H9 (cell line): ENCODE measurements around the gene PSMA3. TPM values are rescaled to one million over a fixed set of nuclear protein-coding genes. Genes with fewer than 3 reads are reported as not detected.

Source experiments
- DNase-seq: peaks from one replicate; pipeline ENCODE4 v3.0.0-alpha.2; 2017
- H2AFZ ChIP-seq: one replicate; pipeline ENCODE4 v1.6.1; 2013; ENCODE audit warnings: mild to moderate bottlenecking, low read length, control low read depth, moderate library complexity
- H2AK5ac ChIP-seq: 2 replicates; pipeline ENCODE4 v1.6.1; 2013; ENCODE audit warnings: low read length, control low read depth, mixed read lengths; ENCODE audit not compliant: insufficient read length
- H2BK120ac ChIP-seq: one replicate; pipeline ENCODE4 v1.6.1; 2013; ENCODE audit warnings: low read depth, mild to moderate bottlenecking, low read length, control low read depth, inconsistent platforms; ENCODE audit not compliant: poor library complexity, severe bottlenecking
- H2BK12ac ChIP-seq: 2 replicates; pipeline ENCODE4 v1.6.1; 2013; ENCODE audit warnings: low read length, control low read depth, mixed read lengths, low read depth; ENCODE audit not compliant: insufficient read length
- H2BK15ac ChIP-seq: 2 replicates; pipeline ENCODE4 v1.6.1; 2013; ENCODE audit warnings: low read depth, low read length, control low read depth
- H2BK20ac ChIP-seq: one replicate; pipeline ENCODE4 v1.6.1; 2013; ENCODE audit warnings: low read depth, mild to moderate bottlenecking, low read length, control low read depth, inconsistent platforms; ENCODE audit not compliant: poor library complexity, severe bottlenecking
- H2BK5ac ChIP-seq: 2 replicates; pipeline ENCODE4 v1.6.1; 2013; ENCODE audit warnings: low read length, control low read depth, mixed read lengths; ENCODE audit not compliant: insufficient read length
- H3K14ac ChIP-seq: 2 replicates; pipeline ENCODE4 v1.6.1; 2013; ENCODE audit warnings: low read length, control low read depth; ENCODE audit not compliant: insufficient read depth
- H3K18ac ChIP-seq: 2 replicates; pipeline ENCODE4 v1.6.1; 2013; ENCODE audit warnings: low read depth, mild to moderate bottlenecking, mixed read lengths, low read length, control low read depth; ENCODE audit not compliant: insufficient read length
- H3K23ac ChIP-seq: 2 replicates; pipeline ENCODE4 v1.6.1; 2013; ENCODE audit warnings: low read length, control low read depth, mixed read lengths, low read depth; ENCODE audit not compliant: insufficient read length
- H3K23me2 ChIP-seq: 2 replicates; pipeline ENCODE4 v1.6.1; 2013; ENCODE audit warnings: low read depth, mild to moderate bottlenecking, mixed read lengths, low read length, control low read depth; ENCODE audit not compliant: insufficient read length, poor library complexity, severe bottlenecking
- H3K27ac ChIP-seq: 2 replicates; pipeline ENCODE4 v1.5.1; 2013; ENCODE audit warnings: low read length, control low read depth, mixed read lengths, low read depth; ENCODE audit not compliant: insufficient read length
- H3K27me3 ChIP-seq: 2 replicates; pipeline ENCODE4 v1.6.1; 2013; ENCODE audit warnings: low read length, control low read depth, inconsistent platforms; ENCODE audit not compliant: insufficient read depth
- H3K4ac ChIP-seq: 2 replicates; pipeline ENCODE4 v1.6.1; 2013; ENCODE audit warnings: low read depth, mild to moderate bottlenecking, control low read depth, inconsistent platforms, low read length, moderate library complexity
- H3K4me1 ChIP-seq: 2 replicates; pipeline ENCODE4 v1.6.1; 2013; ENCODE audit warnings: low read length, control low read depth, inconsistent platforms; ENCODE audit not compliant: insufficient read depth
- H3K4me2 ChIP-seq: 2 replicates; pipeline ENCODE4 v1.6.1; 2013; ENCODE audit warnings: low read length, control low read depth, mixed read lengths; ENCODE audit not compliant: insufficient read length, insufficient read depth
- H3K56ac ChIP-seq: 2 replicates; pipeline ENCODE4 v1.6.1; 2013; ENCODE audit warnings: low read depth, mild to moderate bottlenecking, mixed read lengths, low read length, control low read depth; ENCODE audit not compliant: insufficient read length
- H3K79me1 ChIP-seq: 2 replicates; pipeline ENCODE4 v1.6.1; 2013; ENCODE audit warnings: low read depth, mild to moderate bottlenecking, moderate library complexity, low read length, control low read depth, inconsistent platforms; ENCODE audit not compliant: insufficient read depth, poor library complexity, severe bottlenecking
- H3K79me2 ChIP-seq: 2 replicates; pipeline ENCODE4 v1.6.1; 2013; ENCODE audit warnings: low read length, control low read depth, inconsistent platforms; ENCODE audit not compliant: insufficient read depth
- H3K9ac ChIP-seq: 2 replicates; pipeline ENCODE4 v1.6.1; 2013; ENCODE audit warnings: low read length, control low read depth, mixed read lengths; ENCODE audit not compliant: insufficient read length; ENCODE audit errors: extremely low read depth
- H3K9me3 ChIP-seq: one replicate; pipeline ENCODE4 v1.6.1; 2013; ENCODE audit warnings: low read depth, low read length, inconsistent platforms; ENCODE audit not compliant: control insufficient read depth
- H3T11ph ChIP-seq: one replicate; pipeline ENCODE4 v1.6.1; 2013; ENCODE audit warnings: mild to moderate bottlenecking, low read length, control low read depth, inconsistent platforms
- H4K20me1 ChIP-seq: one replicate; pipeline ENCODE4 v1.6.1; 2013; ENCODE audit not compliant: control insufficient read depth, insufficient read length, insufficient read depth
- H4K5ac ChIP-seq: 2 replicates; pipeline ENCODE4 v1.6.1; 2013; ENCODE audit warnings: low read depth, mild to moderate bottlenecking, mixed read lengths, low read length, control low read depth; ENCODE audit not compliant: insufficient read length
- H4K8ac ChIP-seq: replicated peaks from 2 replicates; pipeline ENCODE4 v1.6.1; 2013; ENCODE audit warnings: low read length, control low read depth, mixed read lengths, low read depth; ENCODE audit not compliant: insufficient read length
- H4K91ac ChIP-seq: 2 replicates; pipeline ENCODE4 v1.6.1; 2013; ENCODE audit warnings: low read depth, mild to moderate bottlenecking, moderate library complexity, mixed read lengths, low read length, control low read depth; ENCODE audit not compliant: insufficient read length
- H3K27ac Mint-ChIP-seq, 3 experiments: 2 replicates in 2 of 3; 3 replicates in 1 of 3; pipeline ENCODE4 v1.8.0; 2020 to 2021; ENCODE audit warnings: mixed read lengths in 3 of 3, mild to moderate bottlenecking in 1 of 3, moderate library complexity in 1 of 3
- H3K27me3 Mint-ChIP-seq: 2 replicates; pipeline ENCODE4 v1.8.0; 2021; ENCODE audit warnings: low read depth, mild to moderate bottlenecking, moderate library complexity, mixed read lengths
- H3K36me3 Mint-ChIP-seq, 3 experiments: 2 replicates in 2 of 3; 3 replicates in 1 of 3; pipeline ENCODE4 v1.8.0; 2020 to 2021; ENCODE audit warnings: low read depth in 3 of 3, mixed read lengths in 3 of 3; ENCODE audit not compliant: insufficient read depth in 1 of 3
- H3K4me1 Mint-ChIP-seq, 2 experiments: 2 replicates each; pipeline ENCODE4 v1.8.0; 2020; ENCODE audit warnings: mixed read lengths in 2 of 2
- H3K4me3 Mint-ChIP-seq, 2 experiments: 2 replicates in 1 of 2; 3 replicates in 1 of 2; pipeline ENCODE4 v1.8.0; 2020 to 2021; ENCODE audit warnings: mild to moderate bottlenecking in 2 of 2, mixed read lengths in 2 of 2, moderate library complexity in 1 of 2
- H3K9me3 Mint-ChIP-seq, 2 experiments: 2 replicates in 1 of 2; 3 replicates in 1 of 2; pipeline ENCODE4 v1.8.0; 2020; ENCODE audit warnings: mild to moderate bottlenecking in 2 of 2, mixed read lengths in 2 of 2, moderate library complexity in 1 of 2
- WGBS: extraction: QIAGEN DNeasy Blood & Tissue Kit; methylation state at CpG from one replicate; pipeline ENCODE4 v1.1.7; 2013; ENCODE audit warnings: missing lambda C conversion rate, low lambda C conversion rate, mixed read lengths; ENCODE audit not compliant: insufficient read length; ENCODE audit errors: extremely low coverage; 5-methylcytosine and 5-hydroxymethylcytosine counted together
- total RNA-seq: library from RNA; stranded (reverse); gene quantifications from 2 replicates; pipeline ENCODE4 v1.2.1, GENCODE V29; 2021
- TF ChIP-seq, protein P1 (sequence below): fragments of 200-600 bp; sonication (generic); conservative IDR thresholded peaks from 3 replicates; pipeline ENCODE4 v1.8.0; 2021; ENCODE audit warnings: antibody characterized with exemption, mild to moderate bottlenecking

The PSMA3 gene
- total RNA-seq, 1 experiment from 2014 or later: 342 TPM

DNA sequence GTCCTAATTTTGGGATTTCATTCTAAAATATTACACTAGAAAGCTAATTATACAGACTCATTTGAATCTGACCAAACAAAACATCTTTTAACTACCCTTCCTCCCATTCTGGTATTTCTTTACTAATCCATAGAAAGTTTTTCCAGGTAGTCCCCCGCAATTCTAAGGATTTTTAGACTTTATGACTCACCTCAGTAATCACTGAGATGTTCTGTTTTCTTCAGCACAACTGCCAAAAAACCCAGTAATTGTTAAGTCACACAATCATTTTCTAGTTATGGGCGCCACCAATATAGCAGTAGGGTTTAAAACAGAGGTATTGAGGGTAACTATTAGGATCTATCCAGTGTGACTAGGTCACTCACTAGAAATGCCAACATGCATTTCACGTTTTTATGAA is 52.1 kb downstream of the PSMA3 start:
- TF ChIP-seq, protein P1, sequence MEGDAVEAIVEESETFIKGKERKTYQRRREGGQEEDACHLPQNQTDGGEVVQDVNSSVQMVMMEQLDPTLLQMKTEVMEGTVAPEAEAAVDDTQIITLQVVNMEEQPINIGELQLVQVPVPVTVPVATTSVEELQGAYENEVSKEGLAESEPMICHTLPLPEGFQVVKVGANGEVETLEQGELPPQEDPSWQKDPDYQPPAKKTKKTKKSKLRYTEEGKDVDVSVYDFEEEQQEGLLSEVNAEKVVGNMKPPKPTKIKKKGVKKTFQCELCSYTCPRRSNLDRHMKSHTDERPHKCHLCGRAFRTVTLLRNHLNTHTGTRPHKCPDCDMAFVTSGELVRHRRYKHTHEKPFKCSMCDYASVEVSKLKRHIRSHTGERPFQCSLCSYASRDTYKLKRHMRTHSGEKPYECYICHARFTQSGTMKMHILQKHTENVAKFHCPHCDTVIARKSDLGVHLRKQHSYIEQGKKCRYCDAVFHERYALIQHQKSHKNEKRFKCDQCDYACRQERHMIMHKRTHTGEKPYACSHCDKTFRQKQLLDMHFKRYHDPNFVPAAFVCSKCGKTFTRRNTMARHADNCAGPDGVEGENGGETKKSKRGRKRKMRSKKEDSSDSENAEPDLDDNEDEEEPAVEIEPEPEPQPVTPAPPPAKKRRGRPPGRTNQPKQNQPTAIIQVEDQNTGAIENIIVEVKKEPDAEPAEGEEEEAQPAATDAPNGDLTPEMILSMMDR: no peak
- Mint-ChIP-seq H3K36me3 (peaks cover 24 to 38% (median 34%) of the 10 kb centered on the region in 3 experiments), H3K27ac (no peak overlapping the region), H3K9me3 (no peaks in the 10 kb centered on the region; a peak in 1 of 5 replicates), H3K27me3 (no peaks in the 10 kb centered on the region), H3K4me1 (peaks cover 11 to 15% of the 10 kb centered on the region in 2 experiments), H3K4me3 (no peak overlapping the region)
- Histone ChIP-seq H3K9ac (peak overlapping the region; percentile 20), H3K18ac (no peak overlapping the region), H2BK5ac (no peak overlapping the region), H3K4me1 (no peaks in the 10 kb centered on the region), H3K79me1 (peaks cover 5% of the 10 kb centered on the region), H3K23ac (no peak overlapping the region), H4K8ac (no peak overlapping the region), H2BK20ac (no peak overlapping the region), H3K79me2 (peaks cover 34% of the 10 kb centered on the region; the same call in 1 of the 2 replicates), H3K56ac (no peak overlapping the region), H3K9me3 (no peaks in the 10 kb centered on the region), H3K27me3 (no peaks in the 10 kb centered on the region), H2BK12ac (no peak overlapping the region), H3K4ac (no peak overlapping the region), H3K27ac (no peak overlapping the region), H2AFZ (no peak overlapping the region), H3K14ac (no peak overlapping the region), H2AK5ac (no peak overlapping the region), H4K5ac (no peak overlapping the region), H3K4me2 (peak overlapping the region; percentile 57), H2BK15ac (no peak overlapping the region), H2BK120ac (no peak overlapping the region), H3K23me2 (peaks cover 4% of the 10 kb centered on the region), H3T11ph (no peak overlapping the region), H4K20me1 (no peaks in the 10 kb centered on the region), H4K91ac (no peak overlapping the region)
- DNase-seq: no peak
- WGBS: no CpG with 5 or more reads among the region's 3 CpGs
